GM21515 (cell line): ENCODE measurements around the gene IFT122.

Experiments
- ATAC-seq: cut with Tn5 transposase; IDR thresholded peaks from one replicate; pipeline ENCODE4 v1.9.1; 2021; ENCODE audit not compliant: unreplicated experiment

IFT122 gene

GRCh38 chr3:129555616-129556357 lies 115.8 kb downstream of the IFT122 start:
- ATAC-seq, result no peak

GRCh38 chr3:129556358-129556695 lies 116.3 kb downstream of the IFT122 start:
- ATAC-seq, result no peak

GRCh38 chr3:129556890-129557547 lies 117.0 kb downstream of the IFT122 start:
- no peak for ATAC-seq

- no peak for ATAC-seq
Observed at GRCh38 chr3:129557548-129557894, 117.5 kb downstream of the IFT122 start.

GRCh38 chr3:129558081-129558771 lies 118.2 kb downstream of the IFT122 start:
- no peak for ATAC-seq

- no peak for ATAC-seq
Observed at GRCh38 chr3:129558772-129559564, 118.9 kb downstream of the IFT122 start.

GRCh38 chr3:129559565-129560079 lies 119.6 kb downstream of the IFT122 start:
- no peak for ATAC-seq

GRCh38 chr3:129560269-129560787 lies 120.3 kb downstream of the IFT122 start:
- ATAC-seq, result no peak

GRCh38 chr3:129560911-129561594 lies 121.0 kb downstream of the IFT122 start:
- no peak for ATAC-seq

GRCh38 chr3:129561619-129562248 lies 121.7 kb downstream of the IFT122 start:
- ATAC-seq, result no peak

- ATAC-seq, result no peak
Observed at GRCh38 chr3:129562803-129563202, 122.8 kb downstream of the IFT122 start.

GRCh38 chr3:129563332-129563731 lies 123.3 kb downstream of the IFT122 start:
- ATAC-seq, result no peak

GRCh38 chr3:129563850-129564535 lies 124.0 kb downstream of the IFT122 start:
- ATAC-seq, result no peak

- ATAC-seq, result no peak
Observed at GRCh38 chr3:129564981-129565644, 125.1 kb downstream of the IFT122 start.

- no peak for ATAC-seq
Observed at GRCh38 chr3:129565902-129566301, 125.9 kb downstream of the IFT122 start.

GRCh38 chr3:129567176-129567705 lies 127.2 kb downstream of the IFT122 start:
- no peak for ATAC-seq

GRCh38 chr3:129567939-129568338 lies 127.9 kb downstream of the IFT122 start:
- no peak for ATAC-seq

- ATAC-seq, result no peak
Observed at GRCh38 chr3:129569856-129570255, 129.8 kb downstream of the IFT122 start.
